HL-60 (cell line): ENCODE measurements around the gene LRMDA.

ENCODE experiments used
- CTCF ChIP-seq: IDR thresholded peaks from one replicate; pipeline ENCODE4 v1.5.1; 2011; ENCODE audit warnings: low read length, control low read depth, inconsistent platforms; ENCODE audit not compliant: insufficient read depth
- POLR2AphosphoS5 ChIP-seq: IDR thresholded peaks from 2 replicates; pipeline ENCODE4 v1.6.1; 2012; ENCODE audit warnings: low read depth
- REST ChIP-seq: IDR thresholded peaks from 2 replicates; pipeline ENCODE4 v1.6.1; 2012; ENCODE audit warnings: low read depth; ENCODE audit not compliant: insufficient replicate concordance
- SPI1 ChIP-seq: IDR thresholded peaks from 2 replicates; pipeline ENCODE4 v1.6.1; 2012; ENCODE audit warnings: low read depth, mild to moderate bottlenecking, borderline replicate concordance

GRCh38 chr10:76198287-76199035 lies 767.0 kb downstream of the LRMDA start:
- no peak for TF ChIP-seq CTCF
- TF ChIP-seq SPI1 = no peak
- no peak for TF ChIP-seq POLR2AphosphoS5
- TF ChIP-seq REST = no peak
